SU-DHL-6 (cell line): ENCODE measurements around the gene RAB14.

Source experiments
- H2AFZ ChIP-seq: fragments of 200-600 bp; sonication (generic); 2 replicates; pipeline ENCODE4 v1.6.1; 2014; ENCODE audit warnings: low read depth, mild to moderate bottlenecking, moderate library complexity, mixed read lengths, antibody characterized with exemption, low read length; ENCODE audit not compliant: severe bottlenecking
- H3F3A ChIP-seq: fragments of 200-600 bp; shearing (Covaris generic); 2 replicates; pipeline ENCODE4 v1.6.0; 2016; ENCODE audit warnings: antibody characterized with exemption, mild to moderate bottlenecking; ENCODE audit not compliant: insufficient read depth
- H3K27ac ChIP-seq: fragments of 200-600 bp; sonication (generic); 2 replicates; pipeline ENCODE4 v1.5.1; 2016; ENCODE audit warnings: low read depth, mild to moderate bottlenecking, low read length, moderate library complexity, mixed read lengths
- H3K27me3 ChIP-seq: fragments of 200-600 bp; sonication (generic), shearing (Covaris generic); 2 replicates; pipeline ENCODE4 v1.6.0; 2014; ENCODE audit warnings: mild to moderate bottlenecking, low read length
- H3K36me3 ChIP-seq: fragments of 200-600 bp; sonication (generic); 2 replicates; pipeline ENCODE4 v1.6.1; 2014; ENCODE audit warnings: mild to moderate bottlenecking, low read length, mixed read lengths
- H3K4me2 ChIP-seq: fragments of 300-600, 200-600 bp; shearing (Covaris generic), sonication (generic); 2 replicates; pipeline ENCODE4 v1.6.0; 2014; ENCODE audit warnings: low read length, low read depth, mild to moderate bottlenecking; ENCODE audit not compliant: poor library complexity, severe bottlenecking
- H3K4me3 ChIP-seq: fragments of 200-600 bp; sonication (generic); 2 replicates; pipeline ENCODE4 v1.5.1; 2014; ENCODE audit warnings: antibody characterized with exemption, low read length, mild to moderate bottlenecking, mixed read lengths; ENCODE audit not compliant: insufficient read depth, poor library complexity, severe bottlenecking
- H3K79me2 ChIP-seq: fragments of 200-600 bp; sonication (generic); 2 replicates; pipeline ENCODE4 v1.6.1; 2014; ENCODE audit warnings: mild to moderate bottlenecking, low read length, moderate library complexity; ENCODE audit not compliant: insufficient read depth
- H3K9ac ChIP-seq: fragments of 200-600 bp; sonication (generic); 2 replicates; pipeline ENCODE4 v1.7.0; 2014; ENCODE audit warnings: mild to moderate bottlenecking, low read length
- H3K9me2 ChIP-seq: fragments of 200-600 bp; sonication (generic); replicated peaks from 2 replicates; pipeline ENCODE4 v1.6.1; 2014; ENCODE audit warnings: low read length; ENCODE audit not compliant: insufficient read depth
- H3K9me3 ChIP-seq: fragments of 200-600 bp; sonication (generic); 2 replicates; pipeline ENCODE4 v1.6.1; 2014; ENCODE audit warnings: low read length, mixed read lengths; ENCODE audit not compliant: insufficient read depth
- H4K20me1 ChIP-seq: fragments of 200-600 bp; sonication (generic); 2 replicates; pipeline ENCODE4 v1.6.1; 2014; ENCODE audit warnings: low read depth, mild to moderate bottlenecking, antibody characterized with exemption, low read length, moderate library complexity, mixed read lengths
- EZH2phosphoT487 ChIP-seq: fragments of 200-600 bp; sonication (generic), shearing (Covaris generic); conservative IDR thresholded peaks from 2 replicates; pipeline ENCODE4 v1.6.1; 2018; ENCODE audit warnings: mild to moderate bottlenecking, antibody characterized with exemption, low read length, moderate library complexity, mixed read lengths
- TF ChIP-seq, protein P1 (sequence below): fragments of 200-600 bp; sonication (generic); IDR thresholded peaks from one replicate; pipeline ENCODE4 v1.5.1; 2017; ENCODE audit warnings: antibody characterized with exemption, mild to moderate bottlenecking, low read length, moderate library complexity; ENCODE audit not compliant: insufficient read depth, poor library complexity, severe bottlenecking

The RAB14 gene

GRCh38 chr9:121171236-121171635 lies 30.4 kb downstream of the RAB14 start:
- no peaks in the 10 kb centered on the region for H3K9me3 ChIP-seq
- H3F3A ChIP-seq = peaks cover 14% of the 10 kb centered on the region; the same call in 1 of the 2 replicates
- peaks cover 51% of the 10 kb centered on the region for H3K36me3 ChIP-seq
- TF ChIP-seq EZH2phosphoT487 = no peak
- TF ChIP-seq, protein P1, sequence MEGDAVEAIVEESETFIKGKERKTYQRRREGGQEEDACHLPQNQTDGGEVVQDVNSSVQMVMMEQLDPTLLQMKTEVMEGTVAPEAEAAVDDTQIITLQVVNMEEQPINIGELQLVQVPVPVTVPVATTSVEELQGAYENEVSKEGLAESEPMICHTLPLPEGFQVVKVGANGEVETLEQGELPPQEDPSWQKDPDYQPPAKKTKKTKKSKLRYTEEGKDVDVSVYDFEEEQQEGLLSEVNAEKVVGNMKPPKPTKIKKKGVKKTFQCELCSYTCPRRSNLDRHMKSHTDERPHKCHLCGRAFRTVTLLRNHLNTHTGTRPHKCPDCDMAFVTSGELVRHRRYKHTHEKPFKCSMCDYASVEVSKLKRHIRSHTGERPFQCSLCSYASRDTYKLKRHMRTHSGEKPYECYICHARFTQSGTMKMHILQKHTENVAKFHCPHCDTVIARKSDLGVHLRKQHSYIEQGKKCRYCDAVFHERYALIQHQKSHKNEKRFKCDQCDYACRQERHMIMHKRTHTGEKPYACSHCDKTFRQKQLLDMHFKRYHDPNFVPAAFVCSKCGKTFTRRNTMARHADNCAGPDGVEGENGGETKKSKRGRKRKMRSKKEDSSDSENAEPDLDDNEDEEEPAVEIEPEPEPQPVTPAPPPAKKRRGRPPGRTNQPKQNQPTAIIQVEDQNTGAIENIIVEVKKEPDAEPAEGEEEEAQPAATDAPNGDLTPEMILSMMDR = no peak
- H3K79me2 ChIP-seq = no peaks in the 10 kb centered on the region
- H3K9me2 ChIP-seq = no peaks in the 10 kb centered on the region
- no peak overlapping the region for H2AFZ ChIP-seq
- no peak overlapping the region for H3K4me2 ChIP-seq
- no peaks in the 10 kb centered on the region for H4K20me1 ChIP-seq
- no peak overlapping the region for H3K27ac ChIP-seq
- no peak overlapping the region for H3K4me3 ChIP-seq
- H3K9ac ChIP-seq = no peak overlapping the region
- H3K27me3 ChIP-seq = no peaks in the 10 kb centered on the region

DNA sequence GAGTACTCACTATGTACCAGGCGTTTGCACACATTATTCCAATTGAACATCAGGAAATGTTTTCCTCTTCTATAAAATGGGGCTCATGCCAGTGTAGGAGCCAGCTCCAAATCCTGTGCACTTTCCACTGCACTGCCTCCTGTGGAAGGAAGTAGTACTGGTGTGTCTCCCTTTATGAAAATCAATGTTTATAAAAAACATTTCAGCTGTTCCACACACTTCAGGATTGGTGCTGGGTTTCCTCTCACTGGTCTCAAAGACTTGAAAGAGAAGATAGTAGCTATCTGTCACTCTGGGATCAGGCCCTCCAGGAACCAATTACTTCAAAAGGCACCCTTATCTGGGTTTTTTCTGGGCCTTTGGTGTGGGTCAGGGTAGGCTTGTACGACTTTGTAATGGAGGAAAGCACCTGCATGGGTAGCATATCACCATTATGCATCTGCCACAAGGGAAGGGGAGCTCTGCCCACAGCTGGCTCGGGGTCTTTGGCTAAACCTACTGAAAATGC lies 32.5 kb downstream of the RAB14 start:
- Histone ChIP-seq H3K9me2 (no peaks in the 10 kb centered on the region), H4K20me1 (no peaks in the 10 kb centered on the region), H3K27me3 (no peaks in the 10 kb centered on the region), H2AFZ (no peak overlapping the region), H3F3A (peaks cover 7% of the 10 kb centered on the region), H3K4me2 (no peak overlapping the region), H3K36me3 (peaks cover 65% of the 10 kb centered on the region), H3K79me2 (no peaks in the 10 kb centered on the region), H3K27ac (no peak overlapping the region), H3K9ac (no peak overlapping the region), H3K4me3 (no peak overlapping the region), H3K9me3 (no peaks in the 10 kb centered on the region)
- TF ChIP-seq, protein P1 = peak; percentile 17
- TF ChIP-seq EZH2phosphoT487 = no peak

DNA sequence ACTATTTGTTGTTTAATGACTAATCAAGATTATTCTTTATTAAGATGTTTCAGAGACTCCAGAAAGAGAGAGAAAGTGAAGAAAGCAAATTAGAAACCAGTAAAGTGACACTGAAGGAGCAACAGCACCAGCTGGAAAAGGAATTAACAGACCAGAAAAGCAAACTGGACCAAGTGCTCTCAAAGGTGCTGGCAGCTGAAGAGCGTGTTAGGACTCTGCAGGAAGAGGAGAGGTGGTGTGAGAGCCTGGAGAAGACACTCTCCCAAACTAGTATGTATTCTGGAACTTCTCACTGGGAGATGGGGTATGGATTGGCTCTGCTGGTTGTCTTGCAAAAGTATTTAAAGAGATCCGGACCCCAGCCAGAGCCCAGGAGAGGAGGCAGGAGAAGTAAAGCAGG lies 33.6 kb downstream of the RAB14 start:
- H3K4me2 ChIP-seq = no peak overlapping the region
- TF ChIP-seq, protein P1 = no peak
- TF ChIP-seq EZH2phosphoT487 = no peak
- no peaks in the 10 kb centered on the region for H4K20me1 ChIP-seq
- H3K36me3 ChIP-seq = peaks cover 60% of the 10 kb centered on the region
- no peaks in the 10 kb centered on the region for H3K27me3 ChIP-seq
- no peaks in the 10 kb centered on the region for H3K9me3 ChIP-seq
- H3K79me2 ChIP-seq = no peaks in the 10 kb centered on the region
- no peak overlapping the region for H3K27ac ChIP-seq
- H3K4me3 ChIP-seq = no peak overlapping the region
- H3K9me2 ChIP-seq = no peaks in the 10 kb centered on the region
- no peak overlapping the region for H3K9ac ChIP-seq
- peaks cover 7% of the 10 kb centered on the region for H3F3A ChIP-seq
- H2AFZ ChIP-seq = no peak overlapping the region
